GM08714 (cell line): Measurements from ENCODE around the gene ARAP3.
A peak's percentile ranks its signal among the peaks of the same experiment; 100 is the strongest.

ENCODE experiments used
- H3K4me3 ChIP-seq: fragments of 200-500 bp; sonication (Bioruptor generic); 2 replicates; pipeline ENCODE4 v1.5.1; 2014; ENCODE audit warnings: mild to moderate bottlenecking, low read length, inconsistent platforms
- ZNF274 ChIP-seq: IDR thresholded peaks from 2 replicates; pipeline ENCODE4 v1.6.1; 2012; ENCODE audit warnings: mild to moderate bottlenecking, low read depth, low read length

ARAP3 gene

GRCh38 chr5:141708016-141708415 lies 26.0 kb upstream of the ARAP3 start:
- no peak overlapping the region for H3K4me3 ChIP-seq
- TF ChIP-seq ZNF274: no peak

GRCh38 chr5:141707510-141707909 lies 25.5 kb upstream of the ARAP3 start:
- TF ChIP-seq ZNF274: no peak
- H3K4me3 ChIP-seq: no peak overlapping the region

- no peak for TF ChIP-seq ZNF274
- H3K4me3 ChIP-seq: no peak overlapping the region
Measured at GRCh38 chr5:141706121-141706520, 24.1 kb upstream of the ARAP3 start.

- TF ChIP-seq ZNF274: no peak
- no peak overlapping the region for H3K4me3 ChIP-seq
Measured at GRCh38 chr5:141705469-141705868, 23.4 kb upstream of the ARAP3 start.

GRCh38 chr5:141704782-141705297 lies 22.8 kb upstream of the ARAP3 start:
- TF ChIP-seq ZNF274: no peak
- no peak overlapping the region for H3K4me3 ChIP-seq

- TF ChIP-seq ZNF274: no peak
- no peak overlapping the region for H3K4me3 ChIP-seq
Measured at GRCh38 chr5:141703133-141703561, 21.1 kb upstream of the ARAP3 start.

- H3K4me3 ChIP-seq: peak overlapping the region; percentile 21; the same call in 1 of the 2 replicates
Measured at GRCh38 chr5:141701360-141702119, 19.5 kb upstream of the ARAP3 start.

GRCh38 chr5:141697586-141697985 lies 15.6 kb upstream of the ARAP3 start:
- no peak for TF ChIP-seq ZNF274
- no peak overlapping the region for H3K4me3 ChIP-seq

More at GRCh38 chr5:141701360-141702119, 19.5 kb upstream of the ARAP3 start:
- TF ChIP-seq ZNF274: no peak

GRCh38 chr5:141696431-141696830 lies 14.4 kb upstream of the ARAP3 start:
- H3K4me3 ChIP-seq: no peak overlapping the region
- no peak for TF ChIP-seq ZNF274

- no peak for TF ChIP-seq ZNF274
- H3K4me3 ChIP-seq: no peak overlapping the region
Measured at GRCh38 chr5:141695627-141696215, 13.7 kb upstream of the ARAP3 start.

GRCh38 chr5:141694479-141694878 lies 12.4 kb upstream of the ARAP3 start:
- no peak overlapping the region for H3K4me3 ChIP-seq
- TF ChIP-seq ZNF274: no peak

- no peak for TF ChIP-seq ZNF274
- no peak overlapping the region for H3K4me3 ChIP-seq
Measured at GRCh38 chr5:141692919-141693725, 11.1 kb upstream of the ARAP3 start.

GRCh38 chr5:141692533-141692888 lies 10.5 kb upstream of the ARAP3 start:
- no peak for TF ChIP-seq ZNF274
- no peak overlapping the region for H3K4me3 ChIP-seq

- no peak for TF ChIP-seq ZNF274
- no peak overlapping the region for H3K4me3 ChIP-seq
Measured at GRCh38 chr5:141691867-141692532, 10.0 kb upstream of the ARAP3 start.

GRCh38 chr5:141691286-141691866 lies 9.3 kb upstream of the ARAP3 start:
- H3K4me3 ChIP-seq: no peak overlapping the region
- no peak for TF ChIP-seq ZNF274
